ENCODE data around the gene ARHGEF4.

The ARHGEF4 gene

GRCh38 chr2:130921164-130921476, 84.4 kb downstream of the ARHGEF4 start:
- DNase-seq, result no peak

DNA sequence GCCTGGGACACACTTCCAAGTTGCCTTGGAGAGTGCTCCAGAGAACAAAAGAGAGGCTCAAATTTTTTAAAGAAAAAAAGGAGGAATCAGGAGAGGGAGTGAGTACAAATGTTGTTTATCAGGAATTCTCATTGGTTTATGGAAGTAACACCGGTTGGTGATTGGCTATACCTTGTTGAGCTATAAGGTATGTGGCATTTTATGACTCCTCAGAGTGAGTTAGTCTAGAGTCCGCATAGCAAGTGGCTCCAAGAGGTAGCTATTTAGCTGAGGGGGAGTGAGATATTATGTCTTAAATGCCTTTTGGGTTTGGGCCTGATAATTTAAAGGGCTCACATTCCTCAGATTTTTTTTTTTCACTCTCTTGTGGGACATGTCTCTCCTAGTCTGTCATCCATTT, 85.7 kb downstream of the ARHGEF4 start:
- no peak for DNase-seq

DNA sequence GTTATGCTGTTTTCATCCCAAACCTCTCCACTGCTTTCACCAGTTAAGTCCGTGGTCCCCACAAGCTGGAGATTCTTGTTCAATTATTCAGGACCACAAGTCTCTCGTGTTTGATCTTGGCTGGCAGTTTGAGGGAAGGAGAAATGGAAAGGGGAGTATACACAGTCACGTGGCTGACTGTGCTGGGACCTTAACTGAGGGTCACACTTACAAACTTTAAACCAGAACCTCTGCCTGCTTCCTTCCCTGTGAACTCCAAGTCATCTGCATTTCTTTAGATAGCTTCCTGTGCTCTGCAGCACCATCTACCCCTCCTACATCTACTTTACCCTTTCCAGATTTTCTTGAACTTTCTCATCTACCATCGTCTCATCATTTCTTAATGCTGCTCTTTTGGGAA, 91.7 kb downstream of the ARHGEF4 start:
- no peak for DNase-seq

DNA sequence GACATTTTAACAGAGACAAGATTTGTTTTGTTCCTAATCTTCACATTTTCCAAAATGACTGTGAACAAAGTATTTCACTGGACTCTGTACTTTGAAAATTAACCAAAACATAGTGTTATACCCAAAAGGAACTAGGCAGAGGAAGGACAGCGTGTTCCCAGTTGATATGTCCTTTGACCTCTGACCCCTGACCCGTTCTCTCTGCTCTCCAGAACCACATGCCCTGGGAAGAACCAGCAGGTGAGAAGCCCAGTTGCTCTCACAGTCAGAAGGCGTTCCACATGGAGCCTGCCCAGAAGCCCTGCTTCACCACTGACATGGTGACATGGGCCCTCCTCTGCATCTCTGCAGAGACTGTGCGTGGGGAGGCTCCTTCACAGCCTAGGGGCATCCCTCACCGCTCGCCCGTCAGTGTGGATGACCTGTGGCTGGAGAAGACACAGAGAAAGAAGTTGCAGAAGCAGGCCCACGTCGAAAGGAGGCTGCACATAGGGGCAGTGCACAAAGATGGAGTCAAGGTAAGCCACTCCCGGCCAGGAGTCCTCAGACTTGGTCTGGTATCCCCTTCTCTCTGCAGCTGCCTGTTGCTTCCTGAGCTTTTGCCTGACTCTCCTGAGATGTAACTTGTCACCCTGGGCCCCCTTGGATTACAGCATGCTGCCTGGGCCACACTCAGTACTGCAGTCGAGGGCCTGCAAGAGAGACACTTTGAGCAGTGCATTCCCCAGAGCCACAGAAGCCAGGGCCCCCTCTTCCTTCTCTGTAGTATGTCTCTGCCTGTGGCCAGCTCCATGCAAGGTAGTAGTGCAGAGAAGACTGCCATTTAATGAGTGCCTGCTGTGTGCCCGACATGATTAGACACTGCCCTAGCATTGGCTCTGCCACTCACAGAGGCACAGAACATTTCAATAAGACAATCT, 94.3 kb downstream of the ARHGEF4 start:
- DNase-seq, result no peak

- DNase-seq, result no peak
Observed at GRCh38 chr2:130933501-130933900, 96.8 kb downstream of the ARHGEF4 start.

DNA sequence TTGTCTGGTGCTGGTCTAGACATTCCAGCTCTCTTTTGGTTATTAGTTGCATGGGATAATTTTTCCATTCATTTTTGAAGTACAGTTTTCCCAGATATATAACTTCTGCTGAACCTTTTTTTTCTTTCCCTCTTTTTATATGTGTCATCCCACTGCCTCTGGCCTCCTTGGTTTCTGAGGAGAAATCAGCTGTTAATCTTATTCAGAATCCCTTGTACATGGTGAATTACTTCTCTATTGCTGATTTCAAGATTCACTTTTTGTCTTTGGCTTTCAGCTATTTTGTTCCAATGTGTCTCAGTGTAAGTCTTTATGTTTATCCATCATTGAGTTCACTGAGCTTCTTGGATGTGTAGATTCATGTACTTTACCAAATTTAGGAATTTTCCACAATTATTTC, 99.7 kb downstream of the ARHGEF4 start:
- no peak for DNase-seq

- no peak for DNase-seq
Observed at GRCh38 chr2:130947967-130948366, 111.3 kb downstream of the ARHGEF4 start.

DNA sequence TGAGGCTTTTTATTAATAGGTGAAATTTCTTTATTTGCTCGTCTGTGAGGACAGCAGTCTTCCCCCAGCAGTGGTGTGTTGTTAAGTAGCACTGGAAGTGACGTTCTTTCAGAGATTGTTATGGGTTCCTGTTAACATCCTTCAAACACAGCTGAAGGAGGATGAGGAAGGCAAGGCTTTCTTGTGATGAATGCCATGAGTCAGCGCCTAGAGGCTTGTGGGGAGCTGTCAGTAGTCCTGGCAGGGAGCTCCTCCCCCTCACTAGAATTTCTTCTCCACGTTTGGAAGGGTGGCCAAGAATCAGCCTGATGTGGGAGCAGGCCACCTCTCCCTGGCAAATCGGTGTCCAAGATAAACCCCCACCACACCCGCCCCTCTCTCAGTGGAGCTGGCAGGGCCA, 113.2 kb downstream of the ARHGEF4 start:
- DNase-seq, result no peak

DNA sequence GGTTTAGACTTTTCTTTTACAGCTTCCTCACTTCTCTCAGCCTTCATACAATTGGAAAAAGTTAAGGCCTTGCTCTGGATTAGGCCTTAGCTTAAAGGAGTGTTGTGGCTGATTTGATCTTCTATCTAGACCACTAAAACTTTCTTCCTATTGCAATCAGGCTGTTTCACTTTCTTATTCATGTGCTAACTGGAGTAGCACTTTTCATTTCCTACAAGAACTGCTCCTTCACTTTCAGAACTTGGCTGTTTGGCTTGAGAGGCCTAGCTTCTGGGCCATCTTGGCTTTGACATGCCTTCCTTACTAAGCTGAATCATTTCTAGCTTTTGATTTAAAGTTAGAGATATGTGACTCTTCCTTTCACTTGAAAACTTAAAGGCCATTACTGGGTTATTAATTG, 114.3 kb downstream of the ARHGEF4 start:
- no peak for DNase-seq

DNA sequence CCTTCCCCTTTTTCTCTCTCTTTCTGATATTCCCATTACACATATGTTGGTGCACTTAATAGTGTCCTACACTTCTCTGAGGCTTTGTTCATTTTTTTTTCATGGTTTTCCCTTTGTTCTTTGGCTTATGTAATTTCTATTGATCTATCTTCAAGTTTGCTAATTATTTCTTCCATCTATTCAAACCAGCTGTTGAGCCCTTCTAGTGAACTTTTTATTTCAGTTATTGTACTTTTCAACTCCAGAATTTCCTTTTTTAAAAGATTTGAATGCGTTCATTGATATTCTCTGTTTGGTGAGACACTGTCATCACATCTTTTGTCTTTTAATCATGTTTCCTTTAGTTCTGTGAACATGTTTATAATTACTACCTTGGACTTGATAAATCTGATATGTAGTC, 118.2 kb downstream of the ARHGEF4 start:
- DNase-seq, result no peak

GRCh38 chr2:130957915-130958314, 121.2 kb downstream of the ARHGEF4 start:
- no peak for DNase-seq

DNA sequence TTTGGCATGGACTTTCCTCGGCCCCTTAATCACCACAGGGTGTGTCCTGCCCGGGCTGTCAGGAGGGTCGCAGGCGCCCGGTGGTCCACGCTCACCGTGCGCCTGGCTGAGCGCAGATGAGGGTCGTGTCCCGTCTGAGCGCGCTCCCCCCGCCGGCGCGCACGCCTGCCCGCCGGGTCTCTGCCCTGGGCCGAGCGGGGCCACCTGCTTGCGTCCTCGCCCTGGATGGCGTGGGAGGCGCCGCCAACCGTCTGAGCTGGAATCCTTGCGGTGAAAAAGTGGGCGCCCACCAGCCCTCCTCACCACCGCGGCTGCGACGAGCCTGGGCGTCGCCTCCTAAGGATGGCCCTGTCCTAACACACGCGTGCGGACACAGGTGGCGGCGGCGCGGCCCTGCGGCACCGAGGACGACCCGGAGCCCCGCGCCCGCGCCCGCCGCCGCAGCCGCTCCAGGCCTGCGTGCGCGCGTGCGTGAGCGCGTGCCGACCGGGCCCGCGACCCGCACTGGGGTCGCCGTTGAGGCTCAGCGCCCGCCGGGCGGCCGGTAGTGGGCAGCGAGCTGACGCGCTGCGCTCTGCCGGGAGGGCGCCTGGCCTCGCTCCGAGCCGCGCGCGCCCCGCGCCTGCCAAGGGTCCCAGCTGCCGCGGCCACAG, 126.6 kb downstream of the ARHGEF4 start:
- no peak for DNase-seq

DNA sequence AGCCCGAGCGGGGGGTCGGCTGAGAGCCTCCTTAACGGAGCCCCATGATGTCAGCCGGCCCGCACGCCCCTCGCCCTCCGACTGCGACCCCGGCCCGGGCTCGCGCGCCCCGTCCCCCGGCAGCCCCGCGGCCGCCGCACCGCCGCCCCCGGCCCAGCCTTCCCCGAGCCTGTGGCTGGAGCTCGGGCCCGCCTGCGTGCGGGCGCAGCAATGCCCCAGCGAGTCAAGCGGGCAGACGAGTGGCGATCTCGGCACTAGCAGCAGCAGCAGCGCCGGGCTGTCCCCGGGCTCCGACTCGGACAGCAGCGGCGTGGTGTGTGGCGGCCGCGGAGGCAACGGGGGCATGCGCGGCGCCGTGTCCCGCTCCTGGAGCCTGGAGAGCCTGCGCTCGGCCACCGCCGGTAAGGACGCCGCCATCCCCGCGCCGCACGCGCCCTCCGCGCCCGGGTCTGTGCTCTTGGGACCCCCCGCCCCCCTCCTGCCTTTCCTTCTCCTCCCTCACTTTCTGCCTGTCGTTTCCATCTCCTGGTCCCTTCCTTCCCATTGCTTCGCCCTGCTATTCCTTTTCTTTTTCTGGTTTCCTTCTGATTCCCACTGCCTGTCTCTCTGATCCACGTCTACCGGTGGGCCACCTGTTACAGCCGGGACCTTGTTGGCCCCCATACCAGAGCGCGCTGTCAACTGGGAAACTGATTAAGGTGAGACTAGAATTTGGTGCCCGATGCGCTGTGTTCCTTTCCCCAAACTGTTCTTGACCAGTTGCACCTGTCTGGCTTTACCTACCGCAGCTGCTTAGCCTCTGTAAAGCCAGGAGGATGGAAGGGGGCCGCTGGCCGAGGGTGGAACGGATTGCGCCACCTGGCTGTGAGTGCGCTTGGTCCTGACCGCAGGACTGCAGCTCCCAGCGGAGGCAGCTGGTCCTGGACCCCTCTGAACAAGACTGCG, 127.4 kb downstream of the ARHGEF4 start:
- DNase-seq, result no peak

GRCh38 chr2:130964931-130965330, 128.2 kb downstream of the ARHGEF4 start:
- no peak for DNase-seq

GRCh38 chr2:130966149-130966774, 129.5 kb downstream of the ARHGEF4 start:
- no peak for DNase-seq

GRCh38 chr2:130966775-130967490, 130.2 kb downstream of the ARHGEF4 start:
- no peak for DNase-seq

DNA sequence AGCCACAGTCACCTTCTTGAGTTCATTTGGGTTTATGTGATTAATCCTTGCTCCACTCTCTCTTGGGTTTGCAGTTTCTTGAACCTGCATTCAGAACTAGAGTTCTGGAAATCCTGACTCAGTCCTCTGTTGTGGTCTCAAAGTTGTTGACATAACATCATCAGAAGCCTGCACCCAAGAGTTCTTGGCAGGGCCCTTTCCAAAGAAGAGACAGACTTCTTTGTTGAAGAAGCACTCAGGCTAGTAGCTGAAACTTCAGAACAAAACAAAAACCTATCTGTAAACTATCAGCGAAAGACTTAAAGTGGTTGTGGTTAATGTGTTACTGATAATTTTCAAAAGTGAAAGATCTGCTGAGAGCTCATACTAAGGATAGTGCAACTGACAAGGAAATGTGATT, 135.7 kb downstream of the ARHGEF4 start:
- no peak for DNase-seq

DNA sequence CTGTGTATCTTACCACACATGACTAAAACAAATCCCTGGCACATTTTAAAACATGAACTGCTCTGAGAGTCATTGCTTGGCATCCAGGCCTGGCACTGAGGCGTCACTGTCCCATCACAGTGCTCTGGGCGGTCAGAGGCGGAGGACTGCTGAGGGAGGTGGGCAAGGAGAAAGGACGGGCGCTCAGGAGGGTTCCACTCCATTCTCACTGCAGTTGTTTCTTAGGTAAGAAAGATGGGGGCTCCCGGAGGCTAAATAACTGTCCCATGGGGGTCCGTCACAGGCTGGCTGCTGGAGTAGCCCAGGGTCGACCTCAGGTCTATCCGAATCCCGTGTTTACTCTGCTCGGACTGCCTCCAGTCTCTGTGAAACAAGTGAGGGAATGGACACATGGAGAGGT, 139.0 kb downstream of the ARHGEF4 start:
- DNase-seq, result no peak

DNA sequence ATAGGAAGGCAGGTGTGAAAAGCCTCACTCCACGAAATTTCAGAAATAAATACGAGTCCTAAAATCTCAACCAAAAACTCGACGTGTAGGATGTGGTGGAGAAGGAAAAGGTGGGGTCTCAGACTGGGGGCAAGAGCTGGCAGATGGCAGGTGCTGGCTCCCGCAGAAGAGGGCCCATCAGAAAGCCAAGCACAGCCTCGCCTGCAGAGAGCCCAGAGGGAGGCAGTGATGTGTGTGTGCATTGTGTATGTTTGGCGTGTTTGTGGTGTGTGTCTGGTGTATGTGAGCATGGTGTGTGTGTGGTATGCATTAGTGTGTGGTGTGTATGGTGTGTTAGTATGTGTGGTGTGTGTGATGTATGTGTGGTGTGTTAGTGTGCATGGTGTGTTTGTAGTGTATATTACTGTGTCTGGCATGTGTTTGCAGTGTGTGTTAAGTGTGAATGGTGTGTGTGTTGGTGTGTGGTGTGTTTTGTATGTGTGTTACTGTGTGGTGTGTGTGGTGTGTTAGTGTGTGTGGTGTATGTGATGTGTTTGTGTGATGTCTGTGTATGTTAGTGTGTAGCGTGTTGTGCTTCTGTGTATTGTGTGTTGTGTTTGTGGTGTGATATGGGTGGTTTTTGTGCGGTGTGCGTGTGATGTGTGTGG, 140.0 kb downstream of the ARHGEF4 start:
- DNase-seq, result no peak

- DNase-seq, result no peak
Observed at GRCh38 chr2:130977461-130978050, 140.8 kb downstream of the ARHGEF4 start.

- no peak for DNase-seq
Observed at GRCh38 chr2:130981667-130982066, 145.0 kb downstream of the ARHGEF4 start.
